Gastrocnemius medialis (tissue), 4 donors: ENCODE data around the gene ANKS1B. TPM values are rescaled to one million over a fixed set of nuclear protein-coding genes. Genes with fewer than 3 reads are reported as not detected.

Experiments used
- ATAC-seq, 2 donors: fragments of 150-250 bp; one replicate each; pipeline ENCODE4 v1.9.1; 2016
- DNase-seq, 2 donors: peaks; one replicate each; pipeline ENCODE4 v3.0.0-alpha.2; 2019
- H3K27ac ChIP-seq, 4 donors: fragments of 200-600 bp; sonication (generic); 1 replicate in 1 of 4; 2 replicates in 3 of 4; pipeline ENCODE4 v1.5.1; 2016 to 2018; ENCODE audit warnings: mild to moderate bottlenecking in 2 of 4, moderate library complexity in 1 of 4
- H3K27me3 ChIP-seq, 3 donors: fragments of 200-600 bp; sonication (generic) in 2 of 3; 1 replicate in 1 of 3; 2 replicates in 2 of 3; pipeline versions ENCODE4 v1.5.1 to v1.6.0; 2016 to 2019; ENCODE audit warnings: mild to moderate bottlenecking in 1 of 3, moderate library complexity in 1 of 3
- H3K36me3 ChIP-seq, 2 donors: fragments of 200-600 bp; sonication (generic) in 1 of 2; one replicate each; pipeline ENCODE4 v1.5.1; 2017 to 2018
- H3K4me1 ChIP-seq, 2 donors: fragments of 200-600 bp; sonication (generic) in 1 of 2; one replicate each; pipeline ENCODE4 v1.5.1; 2016 to 2017; ENCODE audit warnings: mild to moderate bottlenecking in 2 of 2
- H3K4me3 ChIP-seq, 4 donors: fragments of 200-600 bp; sonication (generic) in 3 of 4; 1 replicate in 1 of 4; 2 replicates in 3 of 4; pipeline ENCODE4 v1.5.1; 2016 to 2019; ENCODE audit warnings: mild to moderate bottlenecking in 2 of 4
- H3K9me3 ChIP-seq, 3 donors: fragments of 200-600 bp; sonication (generic) in 2 of 3; 1 replicate in 1 of 3; 2 replicates in 2 of 3; pipeline ENCODE4 v1.5.1; 2016 to 2019
- POLR2A ChIP-seq, 2 donors: fragments of 450-650 bp; IDR thresholded peaks; one replicate each; pipeline ENCODE4 v1.6.1; 2017; ENCODE audit warnings: antibody characterized with exemption in 2 of 2, mild to moderate bottlenecking in 2 of 2, moderate library complexity in 2 of 2
- in situ Hi-C, 4 donors: fragments of 200-750 bp; cut with MboI; loops; one replicate each; pipeline versions ENCODE4 v1.15.0 to v1.8.0; 2017; ENCODE audit warnings: low sequenced_read_pairs in 4 of 4
- intact Hi-C: fragments of 100-400 bp; cut with DNase I; formaldehyde crosslinking; loops from one replicate; pipeline ENCODE4 v1.15.1; 2023; ENCODE audit warnings: low total_unique reads
- total RNA-seq, 4 donors: library from RNA; depleted of rRNA; stranded (reverse); fragments of >200 nt; gene quantifications; one replicate each; pipeline versions ENCODE4 v1.1.0 to v1.2.3, GENCODE V29; 2016
- TF ChIP-seq, protein P1 (sequence below), 5 experiments: fragments of 450-650 bp in 3 of 5; fragments of 200-600 bp in 2 of 5; sonication (generic) in 2 of 5; IDR thresholded peaks in 4 of 5; conservative IDR thresholded peaks in 1 of 5; 1 replicate in 4 of 5; 2 replicates in 1 of 5; pipeline ENCODE4 v1.5.1; 2016 to 2019; ENCODE audit warnings: antibody characterized with exemption in 5 of 5, mild to moderate bottlenecking in 3 of 5, moderate library complexity in 3 of 5

ANKS1B gene
- total RNA-seq, 4 donors from 2014 or later, result 3.9 to 14.5 (median 5.7) TPM

DNA sequence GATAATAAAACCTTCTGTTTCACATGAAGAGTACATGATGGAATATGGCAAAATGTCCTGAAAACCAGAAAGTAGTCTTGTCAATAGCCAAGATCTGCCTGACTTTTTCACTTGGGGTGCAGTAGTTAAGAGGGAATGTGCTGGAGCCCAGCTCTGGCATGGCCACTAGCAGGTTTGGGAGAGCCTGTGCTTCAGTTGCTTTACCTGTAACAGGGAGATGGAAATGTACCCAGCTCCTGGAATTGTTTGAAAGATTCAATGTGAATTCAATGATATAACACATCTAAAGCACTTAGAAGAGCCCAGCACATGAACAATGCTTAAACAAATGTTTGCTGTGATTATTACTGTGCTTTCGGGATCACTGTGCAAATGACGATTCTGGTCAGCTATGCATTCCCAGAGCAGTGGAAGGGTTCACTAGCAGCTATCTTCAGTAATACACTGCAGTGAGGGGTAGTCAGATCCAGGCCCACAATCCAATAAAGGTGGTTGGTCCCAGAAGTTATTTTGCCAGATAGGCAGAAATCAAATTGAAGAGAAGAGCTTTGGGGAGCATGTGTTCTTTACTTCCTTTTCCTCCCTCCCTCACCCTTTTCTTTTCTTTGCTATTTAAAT lies 1114.7 kb downstream of the ANKS1B start:
- intact Hi-C loops (no loop called here), in situ Hi-C loops (no loop called here)
- H3K4me1 ChIP-seq, result no peaks in the 10 kb centered on the region
- no peaks in the 10 kb centered on the region for H3K27me3 ChIP-seq
- no peaks in the 10 kb centered on the region for H3K36me3 ChIP-seq
- no peaks in the 10 kb centered on the region for H3K9me3 ChIP-seq
- ATAC-seq (no peak), DNase-seq (no peak)
- TF ChIP-seq POLR2A (IDR thresholded peaks at IDR 0.05), result no peak
- TF ChIP-seq, protein P1, sequence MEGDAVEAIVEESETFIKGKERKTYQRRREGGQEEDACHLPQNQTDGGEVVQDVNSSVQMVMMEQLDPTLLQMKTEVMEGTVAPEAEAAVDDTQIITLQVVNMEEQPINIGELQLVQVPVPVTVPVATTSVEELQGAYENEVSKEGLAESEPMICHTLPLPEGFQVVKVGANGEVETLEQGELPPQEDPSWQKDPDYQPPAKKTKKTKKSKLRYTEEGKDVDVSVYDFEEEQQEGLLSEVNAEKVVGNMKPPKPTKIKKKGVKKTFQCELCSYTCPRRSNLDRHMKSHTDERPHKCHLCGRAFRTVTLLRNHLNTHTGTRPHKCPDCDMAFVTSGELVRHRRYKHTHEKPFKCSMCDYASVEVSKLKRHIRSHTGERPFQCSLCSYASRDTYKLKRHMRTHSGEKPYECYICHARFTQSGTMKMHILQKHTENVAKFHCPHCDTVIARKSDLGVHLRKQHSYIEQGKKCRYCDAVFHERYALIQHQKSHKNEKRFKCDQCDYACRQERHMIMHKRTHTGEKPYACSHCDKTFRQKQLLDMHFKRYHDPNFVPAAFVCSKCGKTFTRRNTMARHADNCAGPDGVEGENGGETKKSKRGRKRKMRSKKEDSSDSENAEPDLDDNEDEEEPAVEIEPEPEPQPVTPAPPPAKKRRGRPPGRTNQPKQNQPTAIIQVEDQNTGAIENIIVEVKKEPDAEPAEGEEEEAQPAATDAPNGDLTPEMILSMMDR (IDR thresholded peaks at IDR 0.05 in 4 of 5, conservative IDR thresholded peaks at IDR 0.05 in 1 of 5), result no peak
- H3K4me3 ChIP-seq, result no peak overlapping the region
- H3K27ac ChIP-seq, result no peak overlapping the region

DNA sequence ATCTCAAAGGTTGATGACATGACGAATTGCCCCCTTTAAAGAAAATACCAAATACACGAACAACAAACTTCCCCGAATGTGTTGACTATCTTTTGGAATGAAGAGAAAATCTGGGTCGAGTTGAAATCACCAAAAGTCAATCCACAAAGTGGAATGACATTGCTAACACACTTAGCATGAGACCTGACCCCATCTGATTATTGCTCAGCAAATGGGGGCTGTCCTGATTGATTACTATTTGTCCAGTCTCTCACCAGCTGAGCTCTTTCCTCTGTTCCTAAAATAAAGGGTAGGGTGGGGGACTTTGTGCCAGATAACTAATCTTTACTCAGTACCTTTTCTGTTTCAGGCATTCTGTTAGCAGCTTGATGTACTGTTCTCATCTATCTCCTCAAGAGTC lies 1116.2 kb downstream of the ANKS1B start:
- no peaks in the 10 kb centered on the region for H3K4me1 ChIP-seq
- intact Hi-C loops (no loop called here), in situ Hi-C loops (no loop called here)
- H3K36me3 ChIP-seq, result no peaks in the 10 kb centered on the region
- ATAC-seq (no peak), DNase-seq (no peak)
- H3K27me3 ChIP-seq, result no peaks in the 10 kb centered on the region
- H3K4me3 ChIP-seq, result no peak overlapping the region
- no peaks in the 10 kb centered on the region for H3K9me3 ChIP-seq
- H3K27ac ChIP-seq, result no peak overlapping the region
- TF ChIP-seq, protein P1 (IDR thresholded peaks at IDR 0.05 in 4 of 5, conservative IDR thresholded peaks at IDR 0.05 in 1 of 5), result no peak

DNA sequence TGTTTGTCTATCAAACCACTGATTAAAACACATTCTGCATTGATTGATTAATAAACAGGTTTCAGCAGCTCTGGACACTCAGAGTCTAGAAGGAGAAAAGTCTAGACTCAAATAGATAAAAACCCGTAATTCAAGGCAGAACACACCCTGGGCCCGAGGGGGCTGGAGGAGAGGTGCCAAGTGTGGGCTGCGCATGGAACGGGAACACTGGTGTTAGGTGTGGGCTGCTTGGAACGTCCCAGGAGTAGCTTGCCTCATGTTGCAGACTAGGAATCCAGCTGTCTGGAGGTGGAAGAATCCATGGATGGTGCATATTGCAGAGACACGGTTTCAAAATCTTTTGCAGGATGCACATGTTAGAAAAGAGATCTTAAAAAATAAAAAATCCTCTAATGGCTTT lies 1116.7 kb downstream of the ANKS1B start:
- Histone ChIP-seq H3K4me3 (no peak overlapping the region), H3K9me3 (no peaks in the 10 kb centered on the region), H3K4me1 (no peaks in the 10 kb centered on the region), H3K36me3 (no peaks in the 10 kb centered on the region), H3K27ac (no peak overlapping the region), H3K27me3 (no peaks in the 10 kb centered on the region)
- DNase-seq (no peak), ATAC-seq (no peak)
- TF ChIP-seq, protein P1 (IDR thresholded peaks at IDR 0.05 in 4 of 5, conservative IDR thresholded peaks at IDR 0.05 in 1 of 5), result no peak
- no peak for TF ChIP-seq POLR2A (IDR thresholded peaks at IDR 0.05)
- in situ Hi-C loops, result no loop called here
- intact Hi-C loops, result no loop called here

DNA sequence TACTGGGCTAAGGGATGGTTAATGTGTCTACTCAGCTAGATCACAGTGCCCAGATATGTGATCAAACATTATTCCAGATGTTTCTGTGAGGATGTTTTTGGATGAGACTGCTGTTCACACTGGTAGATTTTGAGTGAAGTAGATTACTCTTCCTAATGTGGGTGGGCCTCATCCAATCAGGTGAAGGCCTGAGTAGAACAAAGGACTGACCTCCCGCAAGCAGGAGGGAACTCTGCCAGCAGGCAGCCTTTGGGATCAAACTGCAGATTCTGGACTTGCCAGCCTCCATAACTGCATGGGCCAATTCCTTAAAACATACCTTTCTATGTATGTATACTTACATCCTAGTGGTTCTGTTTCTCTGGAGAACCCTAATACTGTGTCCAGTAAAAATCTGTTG lies 1120.4 kb downstream of the ANKS1B start:
- H3K9me3 ChIP-seq, result no peaks in the 10 kb centered on the region
- DNase-seq (no peak), ATAC-seq (no peak)
- H3K4me1 ChIP-seq, result no peaks in the 10 kb centered on the region
- H3K27ac ChIP-seq, result no peak overlapping the region
- no peaks in the 10 kb centered on the region for H3K36me3 ChIP-seq
- intact Hi-C loops (no loop called here), in situ Hi-C loops (no loop called here)
- TF ChIP-seq POLR2A (IDR thresholded peaks at IDR 0.05), result no peak
- TF ChIP-seq, protein P1 (IDR thresholded peaks at IDR 0.05 in 4 of 5, conservative IDR thresholded peaks at IDR 0.05 in 1 of 5), result no peak
- H3K27me3 ChIP-seq, result no peaks in the 10 kb centered on the region
- no peak overlapping the region for H3K4me3 ChIP-seq

DNA sequence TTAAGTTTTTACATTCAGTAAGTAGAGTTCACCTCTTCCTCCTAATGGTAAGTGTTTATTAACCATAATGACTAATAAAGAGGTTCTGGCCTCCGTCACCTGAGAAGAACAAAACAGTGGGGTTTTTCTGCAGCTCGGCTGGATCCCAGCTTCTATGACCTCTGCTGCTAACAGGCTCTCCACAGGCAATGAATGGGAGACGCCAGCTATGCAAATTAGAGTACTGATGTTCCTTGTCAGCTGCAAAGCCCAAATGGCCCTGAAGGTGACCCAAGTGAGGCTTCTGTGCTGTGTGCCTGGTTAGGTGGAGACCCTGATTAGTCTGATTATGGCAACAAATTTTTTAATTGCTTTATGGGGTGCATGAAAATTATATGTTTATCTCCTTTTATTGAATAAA lies 1121.6 kb downstream of the ANKS1B start:
- no peaks in the 10 kb centered on the region for H3K4me1 ChIP-seq
- ATAC-seq (no peak), DNase-seq (no peak)
- intact Hi-C loops (no loop called here), in situ Hi-C loops (no loop called here)
- no peak overlapping the region for H3K4me3 ChIP-seq
- H3K27ac ChIP-seq, result no peak overlapping the region
- no peaks in the 10 kb centered on the region for H3K9me3 ChIP-seq
- TF ChIP-seq POLR2A (IDR thresholded peaks at IDR 0.05), result no peak
- TF ChIP-seq, protein P1 (IDR thresholded peaks at IDR 0.05 in 4 of 5, conservative IDR thresholded peaks at IDR 0.05 in 1 of 5), result no peak
- no peaks in the 10 kb centered on the region for H3K36me3 ChIP-seq
- no peaks in the 10 kb centered on the region for H3K27me3 ChIP-seq
